Measurements from ENCODE around the gene CTXND2.
A peak's percentile ranks its signal among the peaks of the same experiment; 100 is the strongest.
"Not testable (repeated sequence)": the region's sequence is repeated elsewhere in the genome, so short reads cannot be mapped to it uniquely, and the experiment has no call there.

CTXND2 gene

DNA sequence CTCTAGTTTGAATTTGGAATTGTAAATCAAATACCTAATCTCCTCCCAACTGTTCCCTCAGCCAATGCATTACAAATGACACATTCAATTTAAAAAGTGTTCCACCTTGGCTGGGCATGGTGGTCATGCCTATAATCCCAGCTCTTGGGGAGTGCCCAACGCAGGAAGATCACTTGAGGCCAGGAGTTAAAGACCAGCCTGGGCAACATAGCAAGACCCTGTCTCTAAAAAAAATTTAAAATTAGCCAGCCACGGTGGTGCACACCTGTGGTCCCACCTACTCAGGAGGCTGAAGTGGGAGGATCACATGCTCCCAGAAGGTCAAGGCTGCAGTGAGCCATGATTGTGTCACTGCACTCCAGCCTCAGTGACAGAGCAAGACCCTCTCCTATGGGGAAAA lies 14.4 kb upstream of the CTXND2 start:
- Histone ChIP-seq H3K27ac (ENCODE audit: low read length) (no peak overlapping the region), H3K36me3 (ENCODE audit: insufficient read depth, low read depth, low read length) (peaks cover 6% of the 10 kb centered on the region; the same call in 1 of the 2 replicates)

DNA sequence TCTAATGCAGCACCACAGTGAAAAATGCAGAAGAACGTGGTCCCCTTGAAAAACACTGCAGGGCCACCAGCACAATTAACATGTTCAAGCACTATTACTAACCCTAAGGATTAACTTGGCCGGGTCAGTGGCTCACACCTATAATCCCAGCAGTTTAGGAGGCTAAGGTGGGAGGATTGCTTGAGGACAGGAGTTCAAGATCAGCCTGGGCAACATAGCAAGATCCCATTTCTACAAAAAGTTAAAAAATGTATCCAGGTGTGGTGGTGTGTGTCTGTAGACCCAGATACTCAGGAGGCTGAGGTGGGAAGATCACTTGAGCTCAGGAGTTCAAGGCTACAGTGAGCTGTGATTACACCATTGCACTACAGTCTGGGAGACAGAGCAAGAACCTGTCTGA lies 13.4 kb upstream of the CTXND2 start:
- H3K27me3 ChIP-seq (ENCODE audit: insufficient read depth, low read length) = no peaks in the 10 kb centered on the region
- no peak overlapping the region for H3K27ac ChIP-seq (ENCODE audit: low read length)
- H3K4me3 ChIP-seq (ENCODE audit: low read length) = no peak overlapping the region
- peaks cover 6% of the 10 kb centered on the region; the same call in 1 of the 2 replicates for H3K36me3 ChIP-seq (ENCODE audit: insufficient read depth, low read depth, low read length)
- H3K9ac ChIP-seq (ENCODE audit: low read depth, low read length) = no peak overlapping the region
- H3K4me1 ChIP-seq (ENCODE audit: insufficient read depth, low read length) = peaks cover 6% of the 10 kb centered on the region; the same call in 1 of the 2 replicates
- H3K9me3 ChIP-seq (ENCODE audit: insufficient read depth, low read depth, low read length) = no peaks in the 10 kb centered on the region

More for the DNA sequence above, 14.4 kb upstream of the CTXND2 start:
- Histone ChIP-seq H3K9me3 (ENCODE audit: insufficient read depth, low read depth, low read length) (no peaks in the 10 kb centered on the region), H3K4me1 (ENCODE audit: insufficient read depth, low read length) (peaks cover 6% of the 10 kb centered on the region; the same call in 1 of the 2 replicates), H3K27me3 (ENCODE audit: insufficient read depth, low read length) (no peaks in the 10 kb centered on the region), H3K9ac (ENCODE audit: low read depth, low read length) (no peak overlapping the region), H3K4me3 (ENCODE audit: low read length) (no peak overlapping the region)

DNA sequence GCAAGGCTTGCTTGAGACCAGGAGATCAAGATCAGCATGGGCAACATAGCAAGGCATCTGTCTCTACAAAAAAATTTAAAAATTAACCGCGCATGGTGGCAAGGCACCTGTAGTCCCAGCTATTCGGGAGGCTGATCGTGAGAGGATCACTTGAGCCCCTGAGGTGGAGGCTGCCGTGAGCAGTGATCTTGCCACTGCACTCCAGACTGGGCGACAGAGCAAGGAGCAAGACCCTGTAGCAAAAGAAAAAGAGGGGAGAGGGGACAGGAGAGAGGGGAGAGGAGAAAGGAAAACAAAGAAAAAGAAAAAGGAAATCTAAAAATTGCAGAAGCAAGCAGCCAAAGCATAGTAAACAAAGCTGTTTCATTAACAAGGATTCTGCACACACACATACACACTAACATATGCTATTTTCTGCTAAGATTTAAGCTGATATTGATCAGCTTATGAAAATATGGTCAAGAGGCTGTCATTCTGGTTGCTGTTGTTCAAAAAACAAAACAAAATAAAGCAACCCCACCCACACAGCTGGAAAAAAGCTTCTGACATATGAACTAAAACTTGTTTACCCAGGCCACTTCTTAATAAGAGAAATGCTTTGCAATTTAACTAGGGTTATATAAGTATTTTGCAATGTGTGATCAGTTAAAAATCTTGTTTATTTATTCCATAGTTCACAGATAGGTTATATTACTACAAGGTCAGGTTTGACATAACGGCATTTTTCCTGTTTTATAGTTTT lies 12.3 kb upstream of the CTXND2 start:
- H3K27me3 ChIP-seq (ENCODE audit: insufficient read depth, low read length) = no peaks in the 10 kb centered on the region
- peak overlapping the region; percentile 90 for H3K4me3 ChIP-seq (ENCODE audit: low read length)
- H3K9ac ChIP-seq (ENCODE audit: low read depth, low read length) = peak overlapping the region; percentile 80; the same call in 1 of the 2 replicates
- H3K36me3 ChIP-seq (ENCODE audit: insufficient read depth, low read depth, low read length) = peaks cover 6% of the 10 kb centered on the region; the same call in 1 of the 2 replicates
- H3K4me1 ChIP-seq (ENCODE audit: insufficient read depth, low read length) = peaks cover 6% of the 10 kb centered on the region; the same call in 1 of the 2 replicates
- H3K9me3 ChIP-seq (ENCODE audit: insufficient read depth, low read depth, low read length) = no peaks in the 10 kb centered on the region
- H3K27ac ChIP-seq (ENCODE audit: low read length) = no peak overlapping the region

DNA sequence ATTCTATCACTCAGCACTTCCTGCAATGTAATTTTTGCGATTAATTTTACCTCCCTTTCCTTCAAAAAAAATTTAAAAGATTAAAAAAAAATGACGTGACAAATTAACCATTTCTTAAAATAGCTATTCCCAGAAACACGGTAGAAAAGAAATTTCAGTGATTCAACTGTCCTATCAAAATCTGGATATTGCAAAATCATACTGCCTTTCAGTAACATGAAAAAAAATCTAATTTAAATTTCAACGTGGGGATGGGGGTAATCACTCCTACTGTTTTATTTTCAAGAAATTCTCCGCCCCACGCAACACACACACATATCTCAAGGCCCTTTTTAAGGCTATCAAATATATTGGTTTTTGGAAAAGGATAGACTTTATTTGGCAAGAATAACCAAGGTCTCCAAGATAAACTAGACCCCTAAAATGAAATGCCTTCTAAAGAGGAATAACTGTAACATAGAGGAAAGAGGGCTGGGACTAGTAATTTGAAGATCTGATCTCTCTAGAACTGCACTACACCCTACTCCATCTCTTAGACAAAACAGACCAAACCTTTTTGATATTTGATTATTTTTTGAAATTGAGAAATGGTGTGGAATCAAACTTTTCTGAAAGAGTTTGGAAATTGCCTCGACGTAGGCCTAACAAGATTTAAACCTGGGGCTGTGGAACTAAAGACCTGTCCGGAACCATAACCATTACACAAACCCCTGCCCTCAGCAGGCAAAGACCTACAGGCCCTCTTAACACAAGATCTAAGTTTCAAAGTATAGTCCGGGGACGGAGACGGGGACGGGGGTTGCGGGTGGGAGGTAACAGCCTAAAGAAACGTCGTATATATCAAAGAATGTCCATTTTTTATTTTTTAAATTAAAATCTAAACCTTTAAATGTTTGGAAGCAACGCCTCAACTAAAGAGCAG lies 11.5 kb upstream of the CTXND2 start:
- Histone ChIP-seq H3K27ac (ENCODE audit: low read length) (no peak overlapping the region), H3K9ac (ENCODE audit: low read depth, low read length) (peak overlapping the region; percentile 80), H3K36me3 (ENCODE audit: insufficient read depth, low read depth, low read length) (peaks cover 6% of the 10 kb centered on the region; the same call in 1 of the 2 replicates), H3K9me3 (ENCODE audit: insufficient read depth, low read depth, low read length) (no peaks in the 10 kb centered on the region), H3K4me3 (ENCODE audit: low read length) (peak overlapping the region; percentile 90), H3K4me1 (ENCODE audit: insufficient read depth, low read length) (peaks cover 6% of the 10 kb centered on the region; the same call in 1 of the 2 replicates), H3K27me3 (ENCODE audit: insufficient read depth, low read length) (no peaks in the 10 kb centered on the region)

DNA sequence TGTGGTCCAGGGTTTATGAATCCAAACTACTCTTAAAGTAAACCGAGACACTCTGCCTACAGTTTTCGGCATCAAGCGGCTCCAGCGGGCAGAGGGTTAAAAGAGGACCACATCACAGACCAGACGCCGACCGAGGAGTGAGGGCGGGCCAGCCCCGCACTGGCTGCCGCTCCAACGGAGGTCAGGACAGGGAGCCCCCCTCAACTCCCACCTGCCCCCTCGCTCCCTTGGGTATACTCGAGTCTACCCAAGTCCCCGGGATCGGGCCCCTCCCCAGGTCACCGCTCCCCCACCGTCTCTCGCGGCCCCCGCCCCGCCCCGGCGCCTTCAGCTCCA lies 10.8 kb upstream of the CTXND2 start:
- Histone ChIP-seq H3K9me3 (ENCODE audit: insufficient read depth, low read depth, low read length) (no peaks in the 10 kb centered on the region), H3K36me3 (ENCODE audit: insufficient read depth, low read depth, low read length) (peaks cover 6% of the 10 kb centered on the region; the same call in 1 of the 2 replicates), H3K4me1 (ENCODE audit: insufficient read depth, low read length) (peaks cover 6% of the 10 kb centered on the region; the same call in 1 of the 2 replicates), H3K27me3 (ENCODE audit: insufficient read depth, low read length) (no peaks in the 10 kb centered on the region), H3K27ac (ENCODE audit: low read length) (no peak overlapping the region), H3K4me3 (ENCODE audit: low read length) (peak overlapping the region; percentile 90), H3K9ac (ENCODE audit: low read depth, low read length) (peak overlapping the region; percentile 80; the same call in 1 of the 2 replicates)

DNA sequence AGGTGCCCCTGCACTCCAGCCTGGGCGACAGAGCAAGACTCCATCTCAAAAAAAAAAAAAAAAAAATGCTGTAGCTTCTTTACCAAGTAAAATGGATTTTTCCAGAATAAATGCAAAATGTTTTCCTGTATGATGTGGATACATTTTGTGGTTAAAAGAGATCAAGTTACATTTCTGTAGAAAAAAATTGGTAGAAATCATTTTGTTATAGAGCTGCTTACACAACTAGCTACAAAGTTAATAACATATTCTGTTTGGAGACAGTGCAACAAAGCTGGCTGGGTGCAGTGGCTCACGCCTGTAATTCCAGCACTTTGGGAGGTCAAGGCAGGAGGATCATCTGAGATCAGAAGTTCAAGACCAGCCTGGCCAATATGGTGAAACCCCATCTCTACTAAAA lies 8.0 kb upstream of the CTXND2 start:
- not testable (repeated sequence) for H3K4me3 ChIP-seq (ENCODE audit: low read length); H3K36me3 ChIP-seq (ENCODE audit: insufficient read depth, low read depth, low read length); H3K27me3 ChIP-seq (ENCODE audit: insufficient read depth, low read length)

DNA sequence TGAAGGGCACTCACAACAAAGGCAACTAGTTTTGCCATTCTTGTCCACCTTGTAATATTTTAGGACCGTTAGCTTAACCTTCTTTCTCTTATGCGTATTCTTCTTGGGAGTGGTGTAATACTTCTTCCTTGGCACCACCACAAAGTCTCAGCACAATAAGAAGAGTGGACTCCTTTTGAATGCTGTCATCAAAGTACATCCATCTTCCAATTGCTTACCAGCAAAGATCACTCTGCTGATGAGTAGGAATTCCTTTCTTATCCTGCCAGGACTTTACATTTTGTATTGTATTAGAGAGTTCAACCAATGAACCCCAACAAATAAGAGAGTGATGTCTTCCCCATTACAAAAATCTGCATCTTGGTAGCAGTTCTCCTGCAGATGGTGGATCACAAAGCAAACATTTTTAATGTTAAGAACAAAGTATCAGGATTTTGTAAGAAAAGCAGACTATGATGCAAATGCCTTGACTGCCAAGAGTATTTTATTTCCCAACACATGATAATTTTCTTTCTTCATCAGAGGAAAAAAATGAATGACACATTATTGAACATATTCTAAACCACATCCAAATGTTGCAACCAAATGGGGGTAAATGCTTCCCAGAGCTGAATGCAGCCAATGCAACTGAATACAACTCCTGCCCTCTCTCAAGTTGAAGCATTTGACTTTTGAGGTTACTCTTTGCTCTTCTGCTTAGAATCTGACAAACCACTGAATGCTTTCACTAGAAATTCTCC lies 5.4 kb upstream of the CTXND2 start:
- Histone ChIP-seq H3K27ac (ENCODE audit: low read length) (no peak overlapping the region), H3K9me3 (ENCODE audit: insufficient read depth, low read depth, low read length) (no peaks in the 10 kb centered on the region), H3K4me3 (ENCODE audit: low read length) (no peak overlapping the region), H3K4me1 (ENCODE audit: insufficient read depth, low read length) (no peaks in the 10 kb centered on the region; the same call in 1 of the 2 replicates), H3K9ac (ENCODE audit: low read depth, low read length) (no peak overlapping the region), H3K36me3 (ENCODE audit: insufficient read depth, low read depth, low read length) (no peaks in the 10 kb centered on the region), H3K27me3 (ENCODE audit: insufficient read depth, low read length) (no peaks in the 10 kb centered on the region)

More for the DNA sequence above, 8.0 kb upstream of the CTXND2 start:
- not testable (repeated sequence) for H3K4me1 ChIP-seq (ENCODE audit: insufficient read depth, low read length); H3K27ac ChIP-seq (ENCODE audit: low read length); H3K9me3 ChIP-seq (ENCODE audit: insufficient read depth, low read depth, low read length); H3K9ac ChIP-seq (ENCODE audit: low read depth, low read length)

DNA sequence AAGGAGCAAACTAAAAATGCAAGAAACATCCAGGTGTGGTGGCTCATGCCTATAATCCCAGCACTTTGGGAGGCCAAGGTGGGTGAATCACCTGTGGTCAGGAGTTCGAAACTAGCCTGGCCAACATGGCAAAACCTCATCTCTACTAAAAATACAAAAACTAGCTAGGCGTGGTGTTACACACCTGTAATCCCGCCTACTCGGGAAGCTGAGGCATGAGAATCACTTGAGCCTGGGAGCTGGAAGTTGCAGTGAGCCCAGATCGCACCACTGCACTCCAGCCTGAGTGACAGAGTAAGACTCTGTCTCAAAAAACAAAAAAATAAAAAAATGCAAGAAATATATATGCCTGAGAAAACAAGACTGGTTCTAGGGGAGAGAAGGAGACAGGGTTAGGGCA lies 3.8 kb upstream of the CTXND2 start:
- H3K9me3 ChIP-seq (ENCODE audit: insufficient read depth, low read depth, low read length); H3K27me3 ChIP-seq (ENCODE audit: insufficient read depth, low read length); H3K36me3 ChIP-seq (ENCODE audit: insufficient read depth, low read depth, low read length); H3K27ac ChIP-seq (ENCODE audit: low read length); H3K4me1 ChIP-seq (ENCODE audit: insufficient read depth, low read length); H3K9ac ChIP-seq (ENCODE audit: low read depth, low read length); H3K4me3 ChIP-seq (ENCODE audit: low read length): not testable (repeated sequence)

DNA sequence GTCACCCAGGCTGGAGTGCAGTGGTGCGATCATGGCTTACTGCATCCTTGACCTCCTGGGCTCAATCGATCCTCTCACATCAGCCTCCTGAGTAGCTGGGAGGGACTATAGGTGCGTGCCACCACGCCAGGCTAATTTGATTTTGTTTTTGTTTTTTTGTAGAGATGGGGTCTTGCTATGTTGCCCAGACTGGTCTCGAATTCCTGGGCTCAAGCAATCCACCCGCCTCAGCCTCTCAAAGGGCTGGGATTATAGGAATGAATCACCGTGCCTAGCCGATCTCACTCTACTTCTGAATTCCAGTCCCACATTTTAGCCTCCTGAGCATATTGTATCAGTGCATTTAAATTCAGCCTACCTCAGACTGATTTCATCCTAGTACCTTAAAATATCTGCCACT lies 1.8 kb downstream of the CTXND2 start:
- H3K4me1 ChIP-seq (ENCODE audit: insufficient read depth, low read length) = no peaks in the 10 kb centered on the region
- H3K9me3 ChIP-seq (ENCODE audit: insufficient read depth, low read depth, low read length) = no peaks in the 10 kb centered on the region
- no peak overlapping the region for H3K9ac ChIP-seq (ENCODE audit: low read depth, low read length)
- H3K27ac ChIP-seq (ENCODE audit: low read length) = no peak overlapping the region
- no peak overlapping the region for H3K4me3 ChIP-seq (ENCODE audit: low read length)
- no peaks in the 10 kb centered on the region for H3K27me3 ChIP-seq (ENCODE audit: insufficient read depth, low read length)
- no peaks in the 10 kb centered on the region for H3K36me3 ChIP-seq (ENCODE audit: insufficient read depth, low read depth, low read length)

DNA sequence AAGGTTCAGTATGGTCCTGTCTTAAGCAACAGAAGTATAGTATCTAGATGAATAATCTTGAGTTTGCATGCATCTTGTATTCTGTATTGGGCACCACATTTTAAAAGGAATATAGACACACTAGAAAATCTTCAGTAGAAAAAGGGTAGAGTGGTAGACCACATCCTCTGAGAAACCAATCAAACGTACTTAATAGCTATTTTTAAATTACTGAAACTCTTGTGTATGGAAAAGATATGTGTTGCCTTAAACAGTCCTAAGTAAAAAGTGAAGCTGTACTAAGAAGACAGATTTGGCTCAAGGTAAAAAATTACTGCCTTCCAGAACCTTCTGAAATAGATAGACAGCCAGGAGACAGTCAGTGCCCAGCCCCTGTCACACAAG lies 3.1 kb downstream of the CTXND2 start:
- no peak overlapping the region for H3K4me3 ChIP-seq (ENCODE audit: low read length)
- no peaks in the 10 kb centered on the region for H3K9me3 ChIP-seq (ENCODE audit: insufficient read depth, low read depth, low read length)
- no peaks in the 10 kb centered on the region for H3K27me3 ChIP-seq (ENCODE audit: insufficient read depth, low read length)
- H3K27ac ChIP-seq (ENCODE audit: low read length) = no peak overlapping the region
- no peaks in the 10 kb centered on the region for H3K36me3 ChIP-seq (ENCODE audit: insufficient read depth, low read depth, low read length)
- H3K4me1 ChIP-seq (ENCODE audit: insufficient read depth, low read length) = no peaks in the 10 kb centered on the region
- H3K9ac ChIP-seq (ENCODE audit: low read depth, low read length) = no peak overlapping the region

DNA sequence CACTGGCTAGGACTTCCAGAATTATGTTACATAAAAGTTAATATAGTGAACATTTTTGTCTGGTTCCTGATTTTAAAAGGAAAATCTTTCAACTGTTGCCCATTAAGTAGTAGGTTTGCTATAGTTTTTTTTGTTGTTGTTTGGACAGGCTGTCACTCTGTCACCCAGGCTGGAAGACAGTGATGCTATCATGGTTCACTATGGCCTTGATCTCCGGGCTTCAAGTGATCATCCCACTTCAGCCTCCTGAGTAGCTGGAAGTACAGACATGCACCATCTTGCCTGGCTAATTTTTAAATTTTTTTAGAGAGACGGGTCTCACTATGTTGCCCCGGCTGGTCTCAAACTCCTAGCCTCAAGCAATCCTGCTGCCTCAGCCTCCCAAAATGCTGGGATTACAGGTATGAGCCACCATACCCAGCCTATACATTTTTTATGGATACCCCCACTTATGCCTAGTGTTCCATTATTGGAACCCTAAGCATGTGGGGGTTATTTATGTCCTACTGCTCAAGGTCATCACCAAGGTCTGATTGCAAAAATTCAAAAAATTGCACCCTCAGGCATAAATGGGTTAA lies 6.5 kb downstream of the CTXND2 start:
- no peaks in the 10 kb centered on the region for H3K27me3 ChIP-seq (ENCODE audit: insufficient read depth, low read length)
- H3K27ac ChIP-seq (ENCODE audit: low read length) = no peak overlapping the region
- no peak overlapping the region for H3K4me3 ChIP-seq (ENCODE audit: low read length)
- no peaks in the 10 kb centered on the region for H3K36me3 ChIP-seq (ENCODE audit: insufficient read depth, low read depth, low read length)
- H3K9me3 ChIP-seq (ENCODE audit: insufficient read depth, low read depth, low read length) = no peaks in the 10 kb centered on the region
- no peaks in the 10 kb centered on the region for H3K4me1 ChIP-seq (ENCODE audit: insufficient read depth, low read length)
- H3K9ac ChIP-seq (ENCODE audit: low read depth, low read length) = no peak overlapping the region

Data from iPS-20b (cell line).